Measurements from ENCODE around the gene ERCC4.

DNA sequence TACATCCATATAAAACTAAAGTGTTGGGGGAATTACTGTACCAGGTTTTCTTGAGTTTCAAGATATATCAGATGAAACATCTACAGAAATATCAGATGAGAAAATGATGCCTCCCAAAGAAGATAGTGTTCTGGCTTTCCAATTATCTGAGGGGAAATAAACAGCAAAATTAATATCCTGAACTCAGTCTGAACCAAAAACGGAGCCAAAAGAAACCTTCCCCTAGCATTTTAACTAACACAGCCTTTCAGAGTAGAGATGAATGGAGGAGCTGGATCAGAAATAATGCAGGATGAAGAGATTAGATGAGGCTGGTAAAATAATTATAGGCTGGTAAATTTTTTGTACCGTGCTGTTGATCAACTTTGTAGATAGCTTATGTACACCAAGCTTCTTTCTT lies 16.2 kb downstream of the ERCC4 start:
- TF ChIP-seq POLR2AphosphoS5 (IDR thresholded peaks at IDR 0.05; ENCODE audit: low read depth, low read length) (no peak), POLR2A (IDR thresholded peaks at IDR 0.05; ENCODE audit: low read depth, low read length) (no peak), TAF1 (IDR thresholded peaks at IDR 0.05; ENCODE audit: low read depth, low read length) (no peak), PAX5 (IDR thresholded peaks at IDR 0.05; ENCODE audit: insufficient read depth, low read length, severe bottlenecking) (no peak)

Data from GM12891 (cell line).